ENCODE measurements around the gene PNLDC1.

DNA sequence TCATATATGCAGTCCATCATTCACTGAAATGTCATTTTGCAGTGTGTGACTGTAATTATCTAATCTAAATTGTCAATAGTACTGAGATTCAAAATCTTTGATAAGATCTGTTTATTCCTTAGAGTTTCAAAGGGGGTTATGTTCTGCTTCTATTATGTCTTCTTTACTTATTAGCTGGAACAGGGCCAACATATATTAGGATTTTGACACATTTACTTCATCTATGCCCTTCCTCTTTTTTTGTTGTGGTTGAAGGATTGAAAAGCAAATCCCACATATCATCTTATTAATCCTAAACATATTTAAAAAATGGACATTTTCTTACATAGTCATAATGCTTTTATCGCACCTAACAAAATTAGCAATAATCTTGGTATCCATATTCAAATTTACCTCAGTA, 60.4 kb downstream of the PNLDC1 start:
- TF ChIP-seq POLR2A (IDR thresholded peaks at IDR 0.05; ENCODE audit: low read depth, low read length) (no peak), POLR2AphosphoS5 (IDR thresholded peaks at IDR 0.05; ENCODE audit: low read depth, low read length) (no peak), TAF1 (IDR thresholded peaks at IDR 0.05; ENCODE audit: borderline replicate concordance, low read depth, low read length) (no peak)
